H1 (cell line): ENCODE data around the gene GRM8. TPM values are rescaled to one million over a fixed set of nuclear protein-coding genes. Genes with fewer than 3 reads are reported as not detected.

Experiments used
- CTCF ChIA-PET: fragments of 300-600 bp; sonication (Branson Sonifier 250); formaldehyde crosslinking; loops from one replicate; lab custom pipeline; 2021; ENCODE audit not compliant: partially characterized antibody; lab: Charles Lee
- POLR2A ChIA-PET: fragments of 300-600 bp; sonication (Branson Sonifier 250); formaldehyde crosslinking; loops from one replicate; lab custom pipeline; 2021; ENCODE audit warnings: inconsistent platforms; ENCODE audit not compliant: partially characterized antibody; lab: Charles Lee
- DNase-seq, 2 experiments: peaks; one replicate each; pipeline versions ENCODE4 v3.0.0 to v3.0.0-alpha.2; 2010 to 2022; ENCODE audit warnings: low spot score in 2 of 2, low read depth in 1 of 2, mixed read lengths in 1 of 2
- FAIRE-seq: peaks from 2 replicates; lab custom pipeline; 2011; peaks lifted over from hg19 to GRCh38; lab: Jason Lieb, UNC
- H2AFZ ChIP-seq: 2 replicates; pipeline ENCODE4 v1.8.1; 2012; ENCODE audit warnings: low read length, inconsistent platforms
- H2AK5ac ChIP-seq: 2 replicates; pipeline ENCODE4 v1.6.1; 2013; ENCODE audit warnings: low read depth, low read length
- H2BK120ac ChIP-seq: replicated peaks from 2 replicates; pipeline ENCODE3; 2013; ENCODE audit warnings: low read depth, low read length, inconsistent platforms
- H2BK12ac ChIP-seq: 2 replicates; pipeline ENCODE4 v1.6.1; 2013; ENCODE audit warnings: low read depth, low read length
- H2BK15ac ChIP-seq: 2 replicates; pipeline ENCODE4 v1.6.1; 2013; ENCODE audit warnings: low read length
- H2BK20ac ChIP-seq: 2 replicates; pipeline ENCODE4 v1.6.1; 2013; ENCODE audit warnings: low read length
- H2BK5ac ChIP-seq: 2 replicates; pipeline ENCODE4 v1.6.1; 2013; ENCODE audit warnings: low read depth, low read length
- H3K14ac ChIP-seq: 2 replicates; pipeline ENCODE4 v1.6.1; 2013; ENCODE audit warnings: inconsistent platforms; ENCODE audit not compliant: insufficient read length
- H3K18ac ChIP-seq: 2 replicates; pipeline ENCODE4 v1.6.1; 2013; ENCODE audit warnings: low read length; ENCODE audit errors: extremely low read depth
- H3K23ac ChIP-seq: 2 replicates; pipeline ENCODE4 v1.6.1; 2013; ENCODE audit warnings: inconsistent platforms; ENCODE audit not compliant: insufficient read length
- H3K23me2 ChIP-seq: 2 replicates; pipeline ENCODE4 v1.6.1; 2013; ENCODE audit warnings: low read depth, low read length
- H3K27ac ChIP-seq: 2 replicates; pipeline ENCODE4 v1.6.1; 2011; ENCODE audit warnings: low read depth, low read length, inconsistent platforms
- H3K27me3 ChIP-seq, 4 experiments: replicated peaks in 1 of 4; 1 replicate in 1 of 4; 2 replicates in 3 of 4; pipeline versions ENCODE4 v1.6.1 to v1.8.1; 2011 to 2013; ENCODE audit warnings: low read length in 3 of 4, mild to moderate bottlenecking in 3 of 4, inconsistent platforms in 2 of 4, mixed read lengths in 2 of 4, moderate library complexity in 1 of 4; ENCODE audit not compliant: control insufficient read depth in 3 of 4, insufficient read depth in 3 of 4; ENCODE audit errors: extremely low read depth in 1 of 4
- H3K36me3 ChIP-seq, 4 experiments: 2 replicates each; pipeline versions ENCODE4 v1.6.1 to v1.8.1; 2011 to 2013; ENCODE audit warnings: mild to moderate bottlenecking in 4 of 4, low read length in 3 of 4, moderate library complexity in 2 of 4, control low read depth in 1 of 4, inconsistent platforms in 1 of 4; ENCODE audit not compliant: insufficient read depth in 4 of 4, control insufficient read depth in 2 of 4
- H3K4ac ChIP-seq: replicated peaks from 2 replicates; pipeline ENCODE3; 2013; ENCODE audit warnings: low read length, low read depth, mixed read lengths, inconsistent platforms; ENCODE audit not compliant: insufficient read length
- H3K4me1 ChIP-seq, 4 experiments: replicated peaks in 1 of 4; 1 replicate in 1 of 4; 2 replicates in 3 of 4; pipeline versions ENCODE4 v1.6.1 to v1.8.1; 2011 to 2013; ENCODE audit warnings: low read length in 3 of 4, inconsistent platforms in 2 of 4, mixed read lengths in 1 of 4; ENCODE audit not compliant: insufficient read depth in 4 of 4, control insufficient read depth in 3 of 4
- H3K4me2 ChIP-seq, 2 experiments: 2 replicates each; pipeline versions ENCODE4 v1.6.1 to v1.8.1; 2011 to 2013; ENCODE audit warnings: low read depth in 2 of 2, low read length in 2 of 2, control low read depth in 1 of 2, inconsistent platforms in 1 of 2, mild to moderate bottlenecking in 1 of 2; ENCODE audit not compliant: insufficient read depth in 1 of 2
- H3K4me3 ChIP-seq, 4 experiments: fragments of 200-600, 300-600 bp in 1 of 4; sonication (generic), shearing (Covaris generic), sonication (Bioruptor Twin) in 1 of 4; 2 replicates each; pipeline versions ENCODE4 v1.5.1 to v1.8.1; 2011 to 2016; ENCODE audit warnings: low read length in 4 of 4, low read depth in 3 of 4, control low read depth in 2 of 4, inconsistent platforms in 2 of 4, mild to moderate bottlenecking in 2 of 4, mixed read lengths in 1 of 4, moderate library complexity in 1 of 4; ENCODE audit not compliant: insufficient read depth in 2 of 4; ENCODE audit errors: extremely low read depth in 1 of 4
- H3K56ac ChIP-seq: replicated peaks from 2 replicates; pipeline ENCODE3; 2013; ENCODE audit warnings: low read depth, mild to moderate bottlenecking, mixed read lengths, low read length, inconsistent platforms; ENCODE audit not compliant: insufficient read length
- H3K79me1 ChIP-seq: 2 replicates; pipeline ENCODE4 v1.6.1; 2013; ENCODE audit warnings: low read depth, low read length, control low read depth
- H3K79me2 ChIP-seq, 2 experiments: 2 replicates each; pipeline versions ENCODE4 v1.6.1 to v1.8.1; 2012 to 2013; ENCODE audit warnings: low read length in 2 of 2, mild to moderate bottlenecking in 2 of 2, inconsistent platforms in 1 of 2; ENCODE audit not compliant: insufficient read depth in 2 of 2, control insufficient read depth in 1 of 2
- H3K9ac ChIP-seq, 4 experiments: replicated peaks in 1 of 4; 1 replicate in 1 of 4; 2 replicates in 3 of 4; pipeline versions ENCODE4 v1.6.1 to v1.8.1; 2011 to 2013; ENCODE audit warnings: low read depth in 3 of 4, low read length in 3 of 4, control low read depth in 2 of 4, mild to moderate bottlenecking in 2 of 4, moderate library complexity in 2 of 4, inconsistent platforms in 1 of 4; ENCODE audit errors: extremely low read depth in 1 of 4
- H3K9me3 ChIP-seq, 2 experiments: 2 replicates each; pipeline versions ENCODE4 v1.6.1 to v1.8.1; 2012 to 2013; ENCODE audit warnings: mild to moderate bottlenecking in 2 of 2, moderate library complexity in 2 of 2, control low read depth in 1 of 2, inconsistent platforms in 1 of 2, low read depth in 1 of 2, low read length in 1 of 2, mixed read lengths in 1 of 2; ENCODE audit not compliant: insufficient read depth in 2 of 2
- H4K20me1 ChIP-seq, 2 experiments: replicated peaks in 1 of 2; 2 replicates each; pipeline versions ENCODE3 to v1.8.1; 2011 to 2013; ENCODE audit warnings: inconsistent platforms in 2 of 2, low read length in 2 of 2, mild to moderate bottlenecking in 1 of 2; ENCODE audit not compliant: insufficient read depth in 2 of 2, control insufficient read depth in 1 of 2
- H4K5ac ChIP-seq: 2 replicates; pipeline ENCODE4 v1.6.1; 2013; ENCODE audit warnings: low read length, low read depth, mixed read lengths, inconsistent platforms; ENCODE audit not compliant: insufficient read length
- H4K8ac ChIP-seq: 2 replicates; pipeline ENCODE4 v1.8.0; 2013; ENCODE audit warnings: mild to moderate bottlenecking, moderate library complexity, low read length, inconsistent platforms; ENCODE audit not compliant: insufficient read depth; ENCODE audit errors: extremely low read depth
- H4K91ac ChIP-seq: replicated peaks from 2 replicates; pipeline ENCODE3; 2013; ENCODE audit warnings: low read length, mixed read lengths, inconsistent platforms; ENCODE audit not compliant: insufficient read length
- BCL11A ChIP-seq, 2 experiments: IDR thresholded peaks; one replicate each; pipeline ENCODE4 v1.6.1; 2011; ENCODE audit warnings: low read depth in 2 of 2, low read length in 2 of 2, mild to moderate bottlenecking in 2 of 2
- CBX5 ChIP-seq: fragments of 300-800, 300-1000 bp; sonication (generic); IDR thresholded peaks from 2 replicates; pipeline ENCODE4 v1.7.1; 2016; ENCODE audit warnings: antibody characterized with exemption, low read length, low read depth
- CREB1 ChIP-seq: IDR thresholded peaks from 2 replicates; pipeline ENCODE4 v1.6.1; 2012; ENCODE audit warnings: inconsistent platforms
- EZH2 ChIP-seq: fragments of 200-600 bp; sonication (generic); IDR thresholded peaks from 2 replicates; pipeline ENCODE4 v1.7.1; 2012; ENCODE audit warnings: low read depth, mild to moderate bottlenecking, moderate library complexity, low read length, inconsistent platforms; ENCODE audit not compliant: severe bottlenecking
- FOSL1 ChIP-seq: IDR thresholded peaks from 2 replicates; pipeline ENCODE4 v1.6.1; 2011; ENCODE audit warnings: mild to moderate bottlenecking, low read depth, low read length, moderate library complexity; ENCODE audit not compliant: insufficient read depth
- GABPA ChIP-seq: IDR thresholded peaks from 2 replicates; pipeline ENCODE4 v1.6.1; 2011; ENCODE audit warnings: mild to moderate bottlenecking, low read length, moderate library complexity, borderline replicate concordance; ENCODE audit not compliant: insufficient read depth
- RNF2 ChIP-seq: fragments of 200-900, 300-1000 bp; sonication (generic); IDR thresholded peaks from 2 replicates; pipeline ENCODE4 v1.7.1; 2016; ENCODE audit warnings: borderline replicate concordance, low read depth, mild to moderate bottlenecking, antibody characterized with exemption, low read length; ENCODE audit not compliant: poor library complexity, severe bottlenecking; ENCODE audit errors: missing control alignments
- SIRT6 ChIP-seq: IDR thresholded peaks from one replicate; pipeline ENCODE4 v1.7.1; 2012; ENCODE audit warnings: low read length, inconsistent platforms
- ZNF274 ChIP-seq: IDR thresholded peaks from 2 replicates; pipeline ENCODE4 v1.7.0; 2012; ENCODE audit warnings: low read length, borderline replicate concordance; ENCODE audit errors: extremely low read depth
- WGBS, 2 experiments: shearing (Covaris generic) in 1 of 2; methylation state at CpG; one replicate each; pipeline versions ENCODE4 v1.1.6 to v1.1.7; 2013 to 2015; ENCODE audit warnings: low lambda C conversion rate in 2 of 2, mixed read lengths in 2 of 2, inconsistent platforms in 1 of 2, low coverage in 1 of 2, missing lambda C conversion rate in 1 of 2; ENCODE audit not compliant: insufficient replicate concordance in 2 of 2, insufficient coverage in 1 of 2, insufficient read length in 1 of 2; ENCODE audit errors: extremely low coverage in 1 of 2, missing lambda C conversion rate in 1 of 2; 5-methylcytosine and 5-hydroxymethylcytosine counted together
- polyA plus RNA-seq, 7 experiments: library from polyadenylated mRNA; depleted of rRNA in 3 of 7; stranded (reverse) in 5 of 7; unstranded in 2 of 7; fragments of >200 nt in 5 of 7; fragments of 200-250 nt in 2 of 7; gene quantifications; 1 replicate in 5 of 7; 2 replicates in 1 of 7; 4 replicates in 1 of 7; pipeline versions ENCODE4 v1.2.1 to v1.2.3, GENCODE V29; 2011 to 2013; ENCODE audit warnings: missing spikeins in 2 of 7, mixed read lengths in 2 of 7
- total RNA-seq: library from RNA; stranded (reverse); fragmentation: NEBNext Ultra II Directional; extraction: Animal tissue kit (Norgen Biotek cat#: 25700); gene quantifications from 2 replicates; pipeline ENCODE4 v1.2.1, GENCODE V29; 2021

GRM8 gene
- total and polyA plus RNA-seq, 2 of the 8 experiments (the other 6 are each of a cell fraction or from before 2014, with no cell fraction given) = 2.6 to 2.8 TPM

DNA sequence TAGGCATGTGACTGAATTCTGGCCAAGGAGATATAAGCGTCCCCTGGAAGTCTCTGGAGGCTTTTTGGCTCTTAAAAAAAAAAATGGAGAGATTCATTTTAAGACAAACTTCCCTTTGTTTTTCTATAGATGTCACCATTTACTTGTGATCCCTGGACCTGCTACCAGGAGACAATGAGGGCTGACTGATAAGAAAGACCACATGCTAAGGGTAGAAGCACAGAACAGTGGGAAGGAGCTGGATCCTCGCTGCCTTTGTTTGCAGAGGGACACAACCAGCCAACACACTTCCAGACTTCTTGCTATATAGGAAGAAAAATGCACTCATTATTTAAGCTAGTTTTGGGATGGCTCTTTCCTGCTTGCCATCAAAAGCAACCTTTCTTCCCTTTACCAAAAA lies 172.2 kb downstream of the GRM8 start:
- DNase-seq = no peak
- Histone ChIP-seq H3K9ac (no peak overlapping the region), H3K23me2 (no peaks in the 10 kb centered on the region; the same call in 1 of the 2 replicates), H3K36me3 (no peaks in the 10 kb centered on the region), H3K23ac (no peak overlapping the region), H2BK12ac (no peak overlapping the region), H2BK5ac (no peak overlapping the region), H2BK20ac (no peak overlapping the region), H4K8ac (no peak overlapping the region), H4K5ac (no peak overlapping the region), H3K9me3 (no peaks in the 10 kb centered on the region), H3K27me3 (no peaks in the 10 kb centered on the region; a peak in 1 of 7 replicates), H2AK5ac (no peak overlapping the region), H3K4me3 (no peak overlapping the region), H2AFZ (no peak overlapping the region), H3K27ac (no peak overlapping the region), H3K79me1 (no peaks in the 10 kb centered on the region), H4K91ac (no peak overlapping the region), H2BK120ac (no peak overlapping the region), H3K4ac (no peak overlapping the region), H3K79me2 (no peaks in the 10 kb centered on the region), H3K56ac (no peak overlapping the region), H3K14ac (no peak overlapping the region), H2BK15ac (no peak overlapping the region), H3K4me2 (no peak overlapping the region), H4K20me1 (no peaks in the 10 kb centered on the region), H3K18ac (no peak overlapping the region), H3K4me1 (no peaks in the 10 kb centered on the region; a peak in 1 of 7 replicates)
- 88% methylated on average over 2 of the region's 2 CpGs; no CpG with 5 or more reads in 1 of the 2 experiments for WGBS, 2 experiments
- TF ChIP-seq SIRT6 (no peak), CBX5 (no peak), FOSL1 (no peak), EZH2 (no peak), BCL11A (IDR thresholded peaks at IDR 0.05; ENCODE audit: low read depth in 2 of 2, low read length in 2 of 2) (no peak), ZNF274 (no peak), RNF2 (no peak), CREB1 (no peak), GABPA (no peak)
- FAIRE-seq = no peak
- CTCF ChIA-PET = interaction anchor here (0.6 to 2.7 kb wide), 3 partner anchors 27 to 159 kb away, joined by 3 to 7 read pairs (median 4); no protein-coding TSS in a partner anchor
- POLR2A ChIA-PET = no interaction called here
